Measurements from ENCODE around the gene ZDHHC12. TPM values are rescaled to one million over a fixed set of nuclear protein-coding genes. Genes with fewer than 3 reads are reported as not detected.

ZDHHC12 gene
- total RNA-seq, 1 donor from 2014 or later: 18.2 TPM

DNA sequence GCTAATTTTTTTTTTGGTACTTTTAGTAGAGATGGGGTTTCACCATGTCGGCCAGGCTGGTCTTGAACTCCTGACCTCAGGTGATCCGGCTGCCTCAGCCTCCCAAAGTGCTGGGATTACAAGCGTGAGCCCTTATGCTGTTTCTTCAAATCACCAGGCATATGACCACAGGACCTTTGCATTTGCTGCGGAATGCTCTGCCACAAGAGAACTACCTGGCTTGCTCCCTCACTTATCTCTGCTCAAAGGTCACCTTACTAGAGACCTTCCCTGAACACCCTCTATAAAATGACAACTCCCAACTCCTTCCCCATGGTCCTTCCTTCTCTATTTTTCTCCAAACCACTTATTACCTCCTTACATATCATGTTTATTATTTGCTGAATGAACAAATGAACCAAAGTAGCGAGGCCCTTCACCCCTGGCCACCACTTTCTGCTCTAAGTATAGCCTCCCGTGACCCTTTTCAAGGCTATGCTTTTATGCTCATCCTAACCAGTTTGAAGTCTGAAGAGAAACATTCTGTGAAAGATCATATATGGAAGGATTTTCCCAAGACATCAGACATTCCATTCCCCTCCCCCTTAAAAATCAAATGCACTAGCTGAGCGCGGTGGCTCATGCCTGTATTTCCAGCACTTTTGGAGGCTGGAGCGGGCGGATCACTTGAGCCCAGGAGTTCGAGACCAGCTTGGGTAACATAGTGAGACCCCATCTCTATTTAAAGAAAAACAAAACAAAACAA, 46.5 kb upstream of the ZDHHC12 start:
- TF ChIP-seq, protein P1, sequence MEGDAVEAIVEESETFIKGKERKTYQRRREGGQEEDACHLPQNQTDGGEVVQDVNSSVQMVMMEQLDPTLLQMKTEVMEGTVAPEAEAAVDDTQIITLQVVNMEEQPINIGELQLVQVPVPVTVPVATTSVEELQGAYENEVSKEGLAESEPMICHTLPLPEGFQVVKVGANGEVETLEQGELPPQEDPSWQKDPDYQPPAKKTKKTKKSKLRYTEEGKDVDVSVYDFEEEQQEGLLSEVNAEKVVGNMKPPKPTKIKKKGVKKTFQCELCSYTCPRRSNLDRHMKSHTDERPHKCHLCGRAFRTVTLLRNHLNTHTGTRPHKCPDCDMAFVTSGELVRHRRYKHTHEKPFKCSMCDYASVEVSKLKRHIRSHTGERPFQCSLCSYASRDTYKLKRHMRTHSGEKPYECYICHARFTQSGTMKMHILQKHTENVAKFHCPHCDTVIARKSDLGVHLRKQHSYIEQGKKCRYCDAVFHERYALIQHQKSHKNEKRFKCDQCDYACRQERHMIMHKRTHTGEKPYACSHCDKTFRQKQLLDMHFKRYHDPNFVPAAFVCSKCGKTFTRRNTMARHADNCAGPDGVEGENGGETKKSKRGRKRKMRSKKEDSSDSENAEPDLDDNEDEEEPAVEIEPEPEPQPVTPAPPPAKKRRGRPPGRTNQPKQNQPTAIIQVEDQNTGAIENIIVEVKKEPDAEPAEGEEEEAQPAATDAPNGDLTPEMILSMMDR (IDR thresholded peaks at IDR 0.05; ENCODE audit: partially characterized antibody, unreplicated experiment): no peak
- H3K9me3 Mint-ChIP-seq (ENCODE audit: unreplicated experiment): peaks cover 9% of the 10 kb centered on the region
- H3K4me1 Mint-ChIP-seq (ENCODE audit: low read depth, unreplicated experiment): peaks cover 7% of the 10 kb centered on the region
- H3K36me3 Mint-ChIP-seq (ENCODE audit: unreplicated experiment): no peaks in the 10 kb centered on the region
- no peak overlapping the region for H3K27ac Mint-ChIP-seq (ENCODE audit: unreplicated experiment)
- H3K27me3 Mint-ChIP-seq (ENCODE audit: unreplicated experiment): peaks cover 5% of the 10 kb centered on the region
- H3K4me3 Mint-ChIP-seq (ENCODE audit: unreplicated experiment): peak overlapping the region; percentile 96
- DNase-seq: no peak

DNA sequence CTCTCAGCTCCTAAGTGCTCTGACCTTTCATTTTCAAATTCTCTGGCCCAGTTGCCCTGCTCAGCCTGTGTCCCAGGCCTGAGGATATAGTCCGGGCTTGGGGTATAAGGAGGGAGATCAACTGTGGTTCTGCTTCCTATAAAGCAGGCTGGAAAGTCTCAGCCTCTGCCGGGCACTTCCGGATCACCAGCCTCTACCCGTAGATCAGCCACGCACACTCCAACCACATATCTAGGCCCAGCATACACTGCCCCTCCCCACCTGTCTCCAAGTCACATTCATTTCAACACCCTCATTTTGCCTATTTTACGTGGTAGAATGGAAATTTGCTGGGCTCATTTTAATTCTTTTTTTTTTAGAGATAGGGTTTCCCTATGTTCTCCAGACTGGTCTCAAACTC, 44.7 kb upstream of the ZDHHC12 start:
- H3K27ac Mint-ChIP-seq (ENCODE audit: unreplicated experiment): no peak overlapping the region
- H3K27me3 Mint-ChIP-seq (ENCODE audit: unreplicated experiment): peaks cover 5% of the 10 kb centered on the region
- peaks cover 11% of the 10 kb centered on the region for H3K4me1 Mint-ChIP-seq (ENCODE audit: low read depth, unreplicated experiment)
- no peaks in the 10 kb centered on the region for H3K36me3 Mint-ChIP-seq (ENCODE audit: unreplicated experiment)
- H3K9me3 Mint-ChIP-seq (ENCODE audit: unreplicated experiment): peaks cover 7% of the 10 kb centered on the region
- TF ChIP-seq, protein P1 (IDR thresholded peaks at IDR 0.05; ENCODE audit: partially characterized antibody, unreplicated experiment): no peak
- no peak for DNase-seq
- H3K4me3 Mint-ChIP-seq (ENCODE audit: unreplicated experiment): no peak overlapping the region

DNA sequence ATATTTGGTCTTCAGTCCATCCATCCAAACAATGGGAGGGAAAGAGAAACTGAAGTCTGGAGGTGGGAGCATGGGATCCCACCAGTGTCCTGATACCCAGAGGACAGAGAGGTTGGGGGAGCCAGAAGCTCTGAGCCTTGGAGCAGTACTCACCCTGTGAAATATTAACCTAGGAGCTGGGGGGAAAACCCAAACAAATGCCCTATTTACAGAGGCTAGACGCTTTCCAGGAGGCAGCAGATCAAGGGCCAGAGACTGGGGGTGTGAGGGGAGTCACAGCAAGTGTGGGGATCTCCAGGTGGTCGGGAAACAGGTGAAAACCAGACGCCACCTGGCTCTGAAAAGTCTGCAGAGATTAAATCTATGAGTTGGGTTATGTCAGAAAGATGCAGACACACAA, 41.6 kb upstream of the ZDHHC12 start:
- TF ChIP-seq, protein P1 (IDR thresholded peaks at IDR 0.05; ENCODE audit: partially characterized antibody, unreplicated experiment): no peak
- Mint-ChIP-seq H3K27me3 (ENCODE audit: unreplicated experiment) (peaks cover 7% of the 10 kb centered on the region), H3K9me3 (ENCODE audit: unreplicated experiment) (peaks cover 2% of the 10 kb centered on the region), H3K36me3 (ENCODE audit: unreplicated experiment) (no peaks in the 10 kb centered on the region), H3K4me1 (ENCODE audit: low read depth, unreplicated experiment) (peaks cover 6% of the 10 kb centered on the region), H3K4me3 (ENCODE audit: unreplicated experiment) (no peak overlapping the region), H3K27ac (ENCODE audit: unreplicated experiment) (no peak overlapping the region)
- no peak for DNase-seq

DNA sequence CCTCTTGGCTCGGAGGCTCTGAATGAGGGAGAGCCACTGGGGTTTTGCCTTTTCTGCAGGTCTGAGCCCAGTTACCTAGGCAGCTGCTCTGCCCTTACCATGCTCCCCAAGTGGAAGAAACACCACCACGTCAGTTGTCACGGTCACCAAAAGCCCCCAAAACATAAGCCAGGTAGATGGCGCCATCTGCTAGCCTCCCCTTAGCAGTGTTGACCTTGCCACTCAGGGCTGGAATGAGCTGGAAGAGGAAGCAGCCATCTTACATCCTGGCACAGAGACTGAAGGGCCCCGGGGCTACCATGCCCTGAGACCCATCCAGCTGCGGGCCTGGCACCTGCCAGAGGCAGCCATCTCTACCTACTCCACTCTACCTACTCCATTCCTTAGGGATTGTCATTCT, 40.4 kb upstream of the ZDHHC12 start:
- Mint-ChIP-seq H3K9me3 (ENCODE audit: unreplicated experiment) (no peaks in the 10 kb centered on the region), H3K27me3 (ENCODE audit: unreplicated experiment) (peaks cover 7% of the 10 kb centered on the region), H3K36me3 (ENCODE audit: unreplicated experiment) (no peaks in the 10 kb centered on the region), H3K4me1 (ENCODE audit: low read depth, unreplicated experiment) (peaks cover 5% of the 10 kb centered on the region), H3K27ac (ENCODE audit: unreplicated experiment) (no peak overlapping the region), H3K4me3 (ENCODE audit: unreplicated experiment) (no peak overlapping the region)
- DNase-seq: no peak
- TF ChIP-seq, protein P1 (IDR thresholded peaks at IDR 0.05; ENCODE audit: partially characterized antibody, unreplicated experiment): no peak

DNA sequence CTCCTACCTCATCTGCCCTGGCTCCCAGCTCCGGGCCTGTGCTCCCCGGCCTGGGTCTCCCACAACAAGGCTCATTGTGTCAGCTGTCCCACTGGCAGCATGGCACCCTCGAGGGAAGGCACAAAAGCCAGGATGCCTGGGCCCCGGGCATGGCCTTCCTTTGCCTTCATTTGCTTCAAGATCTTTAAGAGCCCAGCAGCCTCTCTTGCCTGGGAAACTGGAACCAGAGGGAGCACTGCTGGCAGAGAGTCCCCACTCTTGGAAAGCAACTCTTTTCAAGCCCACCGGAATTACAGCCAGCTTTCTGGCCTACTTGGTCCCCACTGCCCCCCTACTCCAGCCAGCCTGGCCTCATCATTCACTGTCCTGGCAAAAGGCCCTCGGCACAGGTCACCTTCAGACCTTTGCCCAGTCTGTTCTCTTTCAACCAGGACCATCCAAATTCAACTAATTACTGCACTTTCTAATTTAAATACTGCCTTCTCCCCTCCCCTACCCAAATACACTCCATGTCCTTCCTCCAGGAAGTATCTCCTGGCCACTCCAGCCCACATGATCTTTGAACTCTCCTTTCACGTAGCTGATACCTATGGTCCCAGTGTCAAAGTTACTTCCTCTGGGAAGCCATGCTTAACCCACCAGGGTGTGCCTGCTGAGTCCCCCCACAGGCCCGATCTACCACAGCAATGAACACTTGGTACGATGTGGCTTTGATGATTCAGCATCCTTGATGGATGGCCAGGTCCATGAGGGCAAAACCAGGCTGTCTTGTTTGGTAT, 38.9 kb upstream of the ZDHHC12 start:
- H3K27ac Mint-ChIP-seq (ENCODE audit: unreplicated experiment): peak overlapping the region; percentile 33
- H3K9me3 Mint-ChIP-seq (ENCODE audit: unreplicated experiment): no peaks in the 10 kb centered on the region
- no peak for DNase-seq
- TF ChIP-seq, protein P1 (IDR thresholded peaks at IDR 0.05; ENCODE audit: partially characterized antibody, unreplicated experiment): no peak
- H3K36me3 Mint-ChIP-seq (ENCODE audit: unreplicated experiment): no peaks in the 10 kb centered on the region
- H3K4me3 Mint-ChIP-seq (ENCODE audit: unreplicated experiment): no peak overlapping the region
- H3K27me3 Mint-ChIP-seq (ENCODE audit: unreplicated experiment): peaks cover 9% of the 10 kb centered on the region
- H3K4me1 Mint-ChIP-seq (ENCODE audit: low read depth, unreplicated experiment): peaks cover 5% of the 10 kb centered on the region

Measured in glutamatergic neuron (in vitro differentiated cells).